GM12878 (cell line): ENCODE results near the gene GPBP1L1. TPM values are rescaled to one million over a fixed set of nuclear protein-coding genes. Genes with fewer than 3 reads are reported as not detected.

Experiments used
- ATAC-seq: fragments of 200-7000 bp; cut with Tn5 transposase; 3 replicates; pipeline ENCODE4 v1.9.1; 2020; ENCODE audit warnings: mild to moderate bottlenecking, moderate library complexity
- Bru-seq: library from RNA; stranded (reverse); fragments of 400-500 nt; gene quantifications from one replicate; lab custom pipeline; 2021; lab: Mats Ljungman, UMichigan
- BruChase-seq, 2 experiments: library from RNA; stranded (reverse); fragments of 400-500 nt; gene quantifications; one replicate each; lab custom pipeline; 2021; lab: Mats Ljungman, UMichigan
- BruUV-seq: library from RNA; stranded (reverse); fragments of 400-500 nt; replicated peaks from 2 replicates; lab custom pipeline; 2021; lab: Mats Ljungman, UMichigan
- CTCF ChIA-PET: fragments of 300-600 bp; sonication (Branson Sonifier 250); formaldehyde crosslinking; extraction: SDS; loops from one replicate; lab custom pipeline; 2021; ENCODE audit warnings: inconsistent platforms; lab: Yijun Ruan, JAX
- POLR2A ChIA-PET: fragments of 350-600 bp; formaldehyde crosslinking; extraction: SDS; loops from one replicate; lab custom pipeline; 2021; ENCODE audit warnings: inconsistent platforms; lab: Charles Lee
- RAD21 ChIA-PET: fragments of 300-600 bp; sonication (Branson Sonifier 250); formaldehyde crosslinking; loops from one replicate; lab custom pipeline; 2023; ENCODE audit warnings: antibody characterized with exemption; ENCODE audit not compliant: unreplicated experiment; lab: Charles Lee
- SMC1A ChIA-PET: fragments of 300-600 bp; sonication (Branson Sonifier 250); formaldehyde crosslinking; loops from one replicate; lab custom pipeline; 2023; ENCODE audit not compliant: unreplicated experiment, uncharacterized antibody; lab: Charles Lee
- DNase-seq: peaks from one replicate; pipeline ENCODE4 v3.0.0-alpha.2; 2011; ENCODE audit warnings: low read depth, low spot score
- FAIRE-seq: peaks from 3 replicates; lab custom pipeline; 2011; peaks lifted over from hg19 to GRCh38; lab: Jason Lieb, UNC
- H2AFZ ChIP-seq: 2 replicates; pipeline ENCODE4 v1.6.0; 2011; ENCODE audit warnings: low read depth, low read length, control low read depth; ENCODE audit not compliant: control insufficient read depth
- H3K27ac ChIP-seq: 2 replicates; pipeline ENCODE4 v1.5.1; 2011; ENCODE audit warnings: control low read depth; ENCODE audit not compliant: control insufficient read depth, insufficient read depth
- H3K27me3 ChIP-seq, 2 experiments: replicated peaks in 1 of 2; 2 replicates each; pipeline versions ENCODE4 v1.6.0 to v1.6.1; 2011; ENCODE audit warnings: low read length in 1 of 2; ENCODE audit not compliant: control insufficient read depth in 2 of 2, insufficient read depth in 2 of 2
- H3K36me3 ChIP-seq, 2 experiments: 2 replicates each; pipeline ENCODE4 v1.5.1; 2011; ENCODE audit warnings: low read length in 1 of 2; ENCODE audit not compliant: control insufficient read depth in 2 of 2, insufficient read depth in 2 of 2
- H3K4me1 ChIP-seq: 2 replicates; pipeline ENCODE4 v1.6.1; 2011; ENCODE audit warnings: mild to moderate bottlenecking, low read length, moderate library complexity, mixed read lengths; ENCODE audit not compliant: control insufficient read depth, insufficient read depth
- H3K4me2 ChIP-seq: 2 replicates; pipeline ENCODE4 v1.6.0; 2011; ENCODE audit warnings: control low read depth; ENCODE audit not compliant: control insufficient read depth, insufficient read depth
- H3K4me3 ChIP-seq: fragments of 200-600 bp; sonication (generic); 2 replicates; pipeline ENCODE4 v1.5.1; 2016
- H3K79me2 ChIP-seq: 2 replicates; pipeline ENCODE4 v1.6.0; 2011; ENCODE audit warnings: low read length; ENCODE audit not compliant: control insufficient read depth, insufficient read depth
- H3K9ac ChIP-seq: 2 replicates; pipeline ENCODE4 v1.8.0; 2011; ENCODE audit warnings: low read length, control low read depth, mixed read lengths; ENCODE audit not compliant: control insufficient read depth, insufficient read depth
- H3K9me3 ChIP-seq: replicated peaks from 3 replicates; pipeline ENCODE4 v1.5.1; 2011; ENCODE audit warnings: mild to moderate bottlenecking, low read length; ENCODE audit not compliant: control insufficient read depth, insufficient read depth
- H4K20me1 ChIP-seq: 2 replicates; pipeline ENCODE4 v1.6.0; 2011; ENCODE audit not compliant: control insufficient read depth, insufficient read depth
- BCL11A ChIP-seq: IDR thresholded peaks from 2 replicates; pipeline ENCODE4 v1.6.1; 2011; ENCODE audit warnings: low read depth, low read length
- BMI1 ChIP-seq: fragments of 450-650 bp; IDR thresholded peaks from 2 replicates; pipeline ENCODE4 v1.6.1; 2016; ENCODE audit warnings: mild to moderate bottlenecking, moderate library complexity, borderline replicate concordance
- ELK1 ChIP-seq: IDR thresholded peaks from 2 replicates; pipeline ENCODE4 v1.6.1; 2012; ENCODE audit warnings: low read depth, low read length, improper control_type of control experiment
- HCFC1 ChIP-seq: fragments of 150-350 bp; IDR thresholded peaks from 2 replicates; pipeline ENCODE4 v1.6.1; 2014; ENCODE audit warnings: low read length
- LARP7 ChIP-seq: fragments of 450-650 bp; IDR thresholded peaks from 2 replicates; pipeline ENCODE4 v1.6.1; 2017; ENCODE audit warnings: mild to moderate bottlenecking
- MLLT1 ChIP-seq: fragments of 450-650 bp; IDR thresholded peaks from 2 replicates; pipeline ENCODE4 v1.6.1; 2016; ENCODE audit warnings: mild to moderate bottlenecking
- PML ChIP-seq: IDR thresholded peaks from 2 replicates; pipeline ENCODE4 v1.6.1; 2012; ENCODE audit warnings: low read length, inconsistent platforms
- SMARCA5 ChIP-seq: fragments of 450-650 bp; IDR thresholded peaks from 2 replicates; pipeline ENCODE4 v1.6.1; 2017; ENCODE audit warnings: mild to moderate bottlenecking
- SREBF1 ChIP-seq: IDR thresholded peaks from 2 replicates; pipeline ENCODE4 v1.6.1; 2012; ENCODE audit warnings: mild to moderate bottlenecking, low read length
- ZNF687 ChIP-seq: fragments of 450-650 bp; IDR thresholded peaks from 2 replicates; pipeline ENCODE4 v1.6.1; 2017; ENCODE audit warnings: mild to moderate bottlenecking, moderate library complexity
- WGBS: methylation state at CpG from one replicate; pipeline ENCODE4 v1.1.6; 2016; ENCODE audit warnings: low lambda C conversion rate; ENCODE audit not compliant: insufficient replicate concordance, insufficient coverage; ENCODE audit errors: missing lambda C conversion rate; 5-methylcytosine and 5-hydroxymethylcytosine counted together
- in situ Hi-C: fragments of 300-500 bp; cut with MboI; formaldehyde crosslinking; loops from 9 replicates; pipeline ENCODE4 v1.14.3; 2018; ENCODE audit warnings: mixed read lengths
- intact Hi-C: fragments of 100-400 bp; cut with micrococcal nuclease; formaldehyde crosslinking; loops from one replicate; pipeline ENCODE4 v1.14.2; 2022; ENCODE audit not compliant: unreplicated experiment
- long read RNA-seq, 2 experiments: library from polyadenylated mRNA; unstranded; transcript quantifications; one replicate each; pipeline ENCODE4 v2.0.0, GENCODE V29; 2019 to 2020
- polyA minus RNA-seq, 3 experiments: library from RNA; depleted of rRNA, polyadenylated mRNA; stranded (reverse); fragments of >200 nt; gene quantifications; 2 replicates each; pipeline ENCODE4 v1.2.3, GENCODE V29; 2011
- polyA plus RNA-seq, 11 experiments: library from polyadenylated mRNA; depleted of rRNA in 4 of 11; unstranded in 6 of 11; stranded (reverse) in 5 of 11; fragments of >200 nt; fragmentation: Nextera tagmentation in 4 of 11; fragmentation: Illumina TruSeq in 1 of 11; extraction: Ambion mirVana in 4 of 11; extraction: Trizol in 1 of 11; gene quantifications; 1 replicate in 1 of 11; 2 replicates in 10 of 11; pipeline versions ENCODE4 v1.2.1 to v1.2.3, GENCODE V29; 2011 to 2016; ENCODE audit warnings: inconsistent platforms in 2 of 11, missing spikeins in 2 of 11, low read depth in 1 of 11
- total RNA-seq, 4 experiments: library from RNA; depleted of rRNA in 3 of 4; stranded (reverse); fragments of >200 nt in 3 of 4; fragmentation: Illumina TruSeq in 1 of 4; extraction: Trizol in 1 of 4; gene quantifications; 2 replicates each; pipeline versions ENCODE4 v1.2.1 to v1.2.3, GENCODE V29; 2013 to 2021

The GPBP1L1 gene, protein sequence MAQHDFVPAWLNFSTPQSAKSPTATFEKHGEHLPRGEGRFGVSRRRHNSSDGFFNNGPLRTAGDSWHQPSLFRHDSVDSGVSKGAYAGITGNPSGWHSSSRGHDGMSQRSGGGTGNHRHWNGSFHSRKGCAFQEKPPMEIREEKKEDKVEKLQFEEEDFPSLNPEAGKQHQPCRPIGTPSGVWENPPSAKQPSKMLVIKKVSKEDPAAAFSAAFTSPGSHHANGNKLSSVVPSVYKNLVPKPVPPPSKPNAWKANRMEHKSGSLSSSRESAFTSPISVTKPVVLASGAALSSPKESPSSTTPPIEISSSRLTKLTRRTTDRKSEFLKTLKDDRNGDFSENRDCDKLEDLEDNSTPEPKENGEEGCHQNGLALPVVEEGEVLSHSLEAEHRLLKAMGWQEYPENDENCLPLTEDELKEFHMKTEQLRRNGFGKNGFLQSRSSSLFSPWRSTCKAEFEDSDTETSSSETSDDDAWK
- total RNA-seq (2013; cell fraction: nucleolus; rRNA removed) = 279 and 286 TPM in 2 replicates
- total RNA-seq (2014; rRNA removed) (76.2 and 85.0 TPM in 2 replicates), total RNA-seq (2014; rRNA removed; fragmentation: Illumina TruSeq; extraction: Trizol) (91.3 and 91.6 TPM in 2 replicates), total RNA-seq (2021) (78.9 and 80.5 TPM in 2 replicates), polyA plus RNA-seq (2011; rRNA removed) (81.9 and 123 TPM in 2 replicates), polyA plus RNA-seq (2014; fragmentation: Illumina TruSeq; extraction: Trizol) (85.5 and 122 TPM in 2 replicates), polyA plus RNA-seq (2014; fragmentation: Nextera tagmentation; extraction: Ambion mirVana) (10 to 100 TPM; 37.3 to 44.0 TPM), polyA plus RNA-seq (2014; rRNA removed) (42.9 and 51.1 TPM in 2 replicates), polyA plus RNA-seq (2016; fragmentation: Nextera tagmentation; extraction: Ambion mirVana) (10 to 100 TPM; 83.6 to 85.6 TPM), polyA minus RNA-seq (2011; rRNA and poly(A)+ RNA removed) (116 and 128 TPM in 2 replicates), Bru-seq, nascent RNA (percentile 93 among the genes with signal in this experiment), BruChase-seq, experiment 1, labeled RNA remaining after a 6-hour chase (percentile 94 among the genes with signal in this experiment), BruChase-seq, experiment 2, labeled RNA remaining after a 2-hour chase (percentile 94 among the genes with signal in this experiment)
- 49.9 TPM for polyA plus RNA-seq (2011; ENCODE audit: low read depth)
- 46.6 and 60.8 TPM in 2 replicates for polyA plus RNA-seq (2011; cell fraction: cytosol; rRNA removed)
- polyA plus RNA-seq (2011; cell fraction: nucleus; rRNA removed) = 67.2 and 88.1 TPM in 2 replicates
- polyA plus RNA-seq (2012) = 47.3 and 67.1 TPM in 2 replicates
- polyA minus RNA-seq (2011; cell fraction: cytosol; rRNA and poly(A)+ RNA removed) = 39.7 and 42.6 TPM in 2 replicates
- 79.7 and 112 TPM in 2 replicates for polyA minus RNA-seq (2011; cell fraction: nucleus; rRNA and poly(A)+ RNA removed)
- long read RNA-seq, experiment 1, partial matches to known transcripts = 3 of 19 reads
- long read RNA-seq, experiment 1, other reads (novel, unspliced or antisense) = 13 of 19 reads
- long read RNA-seq, experiment 2, partial matches to known transcripts = 24 of 48 reads
- long read RNA-seq, experiment 2, other reads (novel, unspliced or antisense) = 19 of 48 reads

- CTCF ChIA-PET = interaction anchor here (0.7 to 1.7 kb wide), 10 partner anchors 13 to 561 kb away, joined by 3 to 7 read pairs (median 3); partner anchors contain the start of genes IPP and RAD54L
- RAD21 ChIA-PET = interaction anchor here (0.6 to 2.6 kb wide), 18 partner anchors 8 to 641 kb away, joined by 3 to 16 read pairs (median 3); partner anchors contain the start of gene NASP
- SMC1A ChIA-PET = interaction anchor here (0.9 to 1.8 kb wide), 10 partner anchors 8 to 492 kb away, joined by 3 to 10 read pairs (median 4); partner anchors contain the start of genes IPP and PRDX1
- peaks cover 90% of the 10 kb centered on the region for H3K79me2 ChIP-seq
- H4K20me1 ChIP-seq = no peaks in the 10 kb centered on the region
- peak within 1 kb of the TSS; percentile 91 for H3K4me2 ChIP-seq
- BruUV-seq = TSS peak; percentile 50
- peak; percentile 83 for FAIRE-seq
- intact Hi-C loops (loop anchor here (1.0 to 10.0 kb wide), 9 partner anchors 64 to 658 kb away; partner anchors contain the start of genes CCDC163, IPP, MAST2 and MMACHC), in situ Hi-C loops (no loop called here)
- ATAC-seq = peak; percentile 81
- H3K27me3 ChIP-seq = no peaks in the 10 kb centered on the region
- H3K4me1 ChIP-seq = peaks cover 3% of the 10 kb centered on the region; the same call in 1 of the 2 replicates
- H3K27ac ChIP-seq = peak within 1 kb of the TSS; percentile 100
- H2AFZ ChIP-seq = peak within 1 kb of the TSS; percentile 78
- peak within 1 kb of the TSS; percentile 98 for H3K4me3 ChIP-seq
- POLR2A ChIA-PET = interaction anchor here (0.6 to 2.4 kb wide), 18 partner anchors 8 to 641 kb away, joined by 3 to 18 read pairs (median 4); partner anchors contain the start of genes IPP, MAST2, MUTYH and TOE1
- H3K36me3 ChIP-seq = peaks cover 0 to 7% of the 10 kb centered on the region in 2 experiments; a peak in 1 of 4 replicates
- no peaks in the 10 kb centered on the region for H3K9me3 ChIP-seq
- peak within 1 kb of the TSS; percentile 99 for H3K9ac ChIP-seq
- under 1% methylated on average over 49 of the region's 52 CpGs for WGBS
- DNase-seq = peak; percentile 88
- TF ChIP-seq ELK1 (no peak), BMI1 (no peak), HCFC1 (no peak; the same call in 1 of the 2 replicates), ZNF687 (peak; percentile 64), SMARCA5 (peak; percentile 77), PML (no peak), BCL11A (no peak), LARP7 (peak; percentile 70), MLLT1 (peak; percentile 14), SREBF1 (no peak)
Measured at GRCh38 chr1:45686288-45687013, at the start of gene GPBP1L1. TSS of gene GPBP1L1 (minus strand) at chr1:45686533. CDS start at chr1:45659087, 27,446 bp downstream.
